Stimulated activated CD4-positive, alpha-beta T cell treated with anti-CD3 and anti-CD28 coated beads, Interleukin-12 subunit alpha, Interleukin-12 subunit beta, amount 100 ng/mL, for 4 hours (primary cell): ENCODE measurements around the gene IRF7.

Experiments used
- DNase-seq: peaks from one replicate; pipeline ENCODE4 v3.0.0-alpha.2; 2020

The IRF7 gene

DNA sequence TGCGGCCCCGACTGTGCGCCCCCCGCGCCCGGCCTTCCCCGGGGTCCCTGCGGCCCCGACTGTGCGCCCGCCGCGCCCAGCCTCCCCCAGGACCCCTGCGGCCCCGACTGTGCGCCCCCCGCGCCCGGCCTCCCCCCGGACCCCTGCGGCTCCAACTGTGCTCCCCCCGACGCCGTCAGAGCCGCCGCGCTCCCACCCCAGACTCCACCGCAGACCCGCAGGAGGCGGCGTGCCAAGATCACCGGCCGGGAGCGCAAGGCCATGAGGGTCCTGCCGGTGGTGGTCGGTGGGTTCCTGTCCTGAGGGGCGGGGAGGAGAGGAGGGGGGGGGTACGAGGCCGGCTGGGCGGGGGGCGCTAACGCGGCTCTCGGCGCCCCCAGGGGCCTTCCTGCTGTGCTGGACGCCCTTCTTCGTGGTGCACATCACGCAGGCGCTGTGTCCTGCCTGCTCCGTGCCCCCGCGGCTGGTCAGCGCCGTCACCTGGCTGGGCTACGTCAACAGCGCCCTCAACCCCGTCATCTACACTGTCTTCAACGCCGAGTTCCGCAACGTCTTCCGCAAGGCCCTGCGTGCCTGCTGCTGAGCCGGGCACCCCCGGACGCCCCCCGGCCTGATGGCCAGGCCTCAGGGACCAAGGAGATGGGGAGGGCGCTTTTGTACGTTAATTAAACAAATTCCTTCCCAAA is 24.4 kb upstream of the IRF7 start:
- DNase-seq = no peak

DNA sequence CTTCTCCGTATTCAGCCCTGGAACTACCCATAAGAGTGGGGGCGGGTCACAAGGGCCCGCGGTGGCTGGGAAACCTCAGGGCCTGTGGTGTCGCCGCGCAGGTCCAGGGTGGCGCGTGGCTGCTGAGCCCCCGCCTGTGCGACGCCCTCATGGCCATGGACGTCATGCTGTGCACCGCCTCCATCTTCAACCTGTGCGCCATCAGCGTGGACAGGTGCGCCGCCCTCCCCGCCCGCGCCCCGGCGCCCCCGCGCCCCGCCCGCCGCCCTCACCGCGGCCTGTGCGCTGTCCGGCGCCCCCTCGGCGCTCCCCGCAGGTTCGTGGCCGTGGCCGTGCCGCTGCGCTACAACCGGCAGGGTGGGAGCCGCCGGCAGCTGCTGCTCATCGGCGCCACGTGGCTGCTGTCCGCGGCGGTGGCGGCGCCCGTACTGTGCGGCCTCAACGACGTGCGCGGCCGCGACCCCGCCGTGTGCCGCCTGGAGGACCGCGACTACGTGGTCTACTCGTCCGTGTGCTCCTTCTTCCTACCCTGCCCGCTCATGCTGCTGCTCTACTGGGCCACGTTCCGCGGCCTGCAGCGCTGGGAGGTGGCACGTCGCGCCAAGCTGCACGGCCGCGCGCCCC is 23.7 kb upstream of the IRF7 start:
- DNase-seq = no peak

DNA sequence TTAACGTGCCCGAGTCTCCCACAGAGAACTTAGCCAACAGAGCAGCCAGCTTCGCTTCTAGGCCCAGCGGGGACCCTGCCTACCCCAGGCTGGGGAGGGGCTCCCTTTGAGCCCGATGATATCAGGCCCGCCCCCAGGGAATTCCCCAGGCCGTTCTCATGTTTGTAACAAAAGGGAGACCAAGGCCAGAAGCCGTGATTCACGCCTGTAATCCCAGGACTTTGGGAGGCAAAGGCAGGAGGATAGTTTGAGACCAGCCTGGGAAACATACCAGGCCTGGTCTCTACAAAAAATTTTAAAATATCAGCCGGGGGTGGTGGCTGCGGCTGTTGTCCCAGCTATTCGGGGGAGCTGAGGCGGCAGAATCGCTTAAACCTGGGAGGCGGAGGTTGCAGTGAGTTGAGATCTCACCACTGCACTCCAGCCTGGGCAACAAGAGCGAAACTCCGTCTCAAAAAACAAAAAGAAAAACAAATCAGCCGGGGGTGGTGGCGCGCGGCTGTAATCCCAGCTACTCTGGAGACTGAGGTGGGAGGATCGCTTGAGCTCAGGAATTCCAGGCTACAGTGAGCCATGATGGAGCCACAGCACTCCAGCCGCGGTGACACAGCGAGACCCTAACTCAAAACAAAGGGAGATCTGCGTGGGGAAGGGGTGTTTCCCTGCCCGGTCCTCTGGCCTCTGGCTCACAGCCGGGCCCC is 23.0 kb upstream of the IRF7 start:
- no peak for DNase-seq

DNA sequence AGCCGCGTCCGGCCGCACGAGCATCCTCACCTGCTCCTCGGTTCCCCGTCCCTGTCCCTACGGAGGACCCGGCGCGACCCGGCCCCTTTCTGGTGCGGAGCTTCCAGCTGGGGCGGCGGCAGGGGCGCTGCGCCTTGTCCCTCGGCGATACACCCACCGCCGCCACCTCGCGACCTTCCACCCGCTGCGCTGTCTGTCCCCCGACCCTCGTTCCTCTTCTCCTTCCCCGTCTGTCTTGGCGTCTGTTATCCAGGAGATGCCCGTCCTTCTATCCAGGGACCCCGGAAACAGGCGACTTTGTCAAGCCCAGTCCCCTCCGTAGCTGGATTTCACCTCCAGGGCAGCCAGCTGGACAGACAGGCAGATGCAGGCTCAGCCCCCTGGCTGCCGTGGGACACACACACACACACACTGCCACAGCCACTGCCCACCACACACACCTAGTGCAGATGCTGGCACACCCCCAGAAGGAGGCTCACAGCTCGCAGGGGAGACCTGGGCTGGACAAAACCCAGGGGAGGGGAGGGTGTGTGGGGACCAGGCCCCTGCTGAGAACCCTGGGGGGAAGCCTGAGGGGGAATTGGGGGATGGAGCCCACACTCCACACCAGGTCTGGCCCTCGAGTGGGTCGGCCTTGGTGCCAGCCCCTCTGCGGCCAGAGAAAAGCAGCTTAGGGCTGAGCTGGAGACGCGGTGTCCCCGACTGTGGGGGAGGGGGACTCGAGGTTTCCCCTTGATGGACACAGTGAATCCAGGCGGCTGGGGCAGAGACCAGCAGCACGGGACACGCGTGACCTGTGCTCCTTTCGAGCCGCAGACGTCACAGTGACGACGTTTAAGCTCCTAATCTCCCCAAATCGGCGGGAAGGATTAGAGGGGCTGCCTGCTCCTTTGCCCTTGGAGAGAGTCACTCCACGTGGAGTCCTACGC is 22.1 kb upstream of the IRF7 start:
- DNase-seq = no peak

DNA sequence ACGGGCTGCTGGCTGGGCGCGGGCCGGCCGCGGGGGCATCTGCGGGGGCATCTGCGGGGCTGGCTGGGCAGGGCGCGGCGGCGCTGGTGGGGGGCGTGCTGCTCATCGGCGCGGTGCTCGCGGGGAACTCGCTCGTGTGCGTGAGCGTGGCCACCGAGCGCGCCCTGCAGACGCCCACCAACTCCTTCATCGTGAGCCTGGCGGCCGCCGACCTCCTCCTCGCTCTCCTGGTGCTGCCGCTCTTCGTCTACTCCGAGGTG is 21.5 kb upstream of the IRF7 start:
- DNase-seq = no peak

DNA sequence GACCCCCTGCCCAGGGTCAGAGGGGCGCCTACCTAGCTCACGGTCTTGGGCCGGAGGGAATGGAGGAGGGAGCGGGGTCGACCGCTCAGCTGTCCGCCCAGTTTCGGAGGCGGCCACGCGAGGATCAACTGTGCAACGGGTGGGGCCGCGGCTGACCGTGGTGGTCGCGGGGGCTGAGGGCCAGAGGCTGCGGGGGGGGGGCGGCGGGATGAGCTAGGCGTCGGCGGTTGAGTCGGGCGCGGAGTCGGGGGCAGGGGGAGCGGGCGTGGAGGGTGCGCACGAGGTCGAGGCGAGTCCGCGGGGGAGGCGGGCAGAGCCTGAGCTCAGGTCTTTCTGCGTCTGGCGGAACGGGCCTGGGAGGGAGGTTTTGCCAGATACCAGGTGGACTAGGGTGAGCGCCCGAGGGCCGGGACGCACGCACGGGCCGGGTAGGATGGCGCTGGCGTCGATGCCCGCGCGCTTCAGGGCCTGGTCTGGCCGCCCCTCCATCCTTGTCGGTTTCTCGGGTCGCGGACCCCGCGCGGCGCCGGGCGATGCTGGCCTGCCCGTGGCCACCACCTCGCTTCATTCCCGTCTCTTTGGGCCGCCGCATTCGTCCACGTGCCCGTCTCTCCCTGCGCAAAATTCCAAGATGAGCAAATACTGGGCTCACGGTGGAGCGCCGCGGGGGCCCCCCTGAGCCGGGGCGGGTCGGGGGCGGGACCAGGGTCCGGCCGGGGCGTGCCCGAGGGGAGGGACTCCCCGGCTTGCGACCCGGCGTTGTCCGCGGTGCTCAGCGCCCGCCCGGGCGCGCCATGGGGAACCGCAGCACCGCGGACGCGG is 21.0 kb upstream of the IRF7 start, which contains the start of gene DRD4:
Gene DRD4, plus strand, starts transcription at position 759 of the 822 bp plus-strand sequence. Its CDS starts 36 bp downstream, at position 795.
- no peak for DNase-seq

DNA sequence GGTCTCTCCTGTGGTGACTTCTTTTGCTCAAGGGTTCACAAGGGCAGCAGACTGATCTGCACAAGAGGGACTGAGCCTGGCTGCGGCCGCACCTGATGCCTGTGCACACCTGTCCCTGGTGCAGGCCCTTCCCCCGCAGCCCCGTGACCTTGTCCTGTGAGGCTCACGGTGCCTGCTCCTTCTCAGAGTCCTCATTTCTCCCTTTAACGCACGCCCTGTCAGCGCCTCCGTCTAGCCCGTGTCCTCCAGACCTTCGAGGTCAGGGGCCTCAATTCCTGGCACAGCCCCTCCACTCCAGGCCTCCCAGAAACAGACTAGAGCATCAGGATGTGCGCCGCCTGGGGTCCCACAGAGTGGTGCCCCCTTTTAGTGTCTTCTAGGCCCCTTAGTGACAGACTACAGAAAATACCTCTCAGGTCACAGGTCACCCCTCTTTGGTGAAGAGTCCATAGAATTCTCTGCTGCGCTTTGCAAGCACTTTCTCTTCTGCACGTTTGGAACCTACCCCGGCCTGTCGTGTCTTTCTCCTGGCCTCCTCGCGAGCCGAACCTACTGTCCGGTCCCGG is 20.3 kb upstream of the IRF7 start:
- no peak for DNase-seq

DNA sequence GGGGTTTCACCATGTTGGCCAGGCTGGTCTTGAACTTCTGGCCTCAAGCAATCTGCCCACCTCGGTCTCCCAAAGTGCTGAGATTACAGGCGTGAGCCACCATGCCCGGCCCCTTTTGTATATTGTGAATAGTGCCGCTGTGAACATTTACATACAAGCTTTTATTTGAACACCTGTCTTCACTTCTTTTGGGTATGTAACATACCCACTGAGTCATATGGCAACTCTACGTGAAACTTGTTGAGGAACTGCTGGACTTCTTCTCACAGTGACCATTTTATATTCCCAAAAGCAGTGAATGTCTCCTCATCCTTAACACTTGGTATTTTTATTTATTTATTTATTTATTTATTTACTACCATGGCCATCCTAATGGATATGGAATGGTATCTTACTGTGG is 15.1 kb upstream of the IRF7 start:
- no peak for DNase-seq

DNA sequence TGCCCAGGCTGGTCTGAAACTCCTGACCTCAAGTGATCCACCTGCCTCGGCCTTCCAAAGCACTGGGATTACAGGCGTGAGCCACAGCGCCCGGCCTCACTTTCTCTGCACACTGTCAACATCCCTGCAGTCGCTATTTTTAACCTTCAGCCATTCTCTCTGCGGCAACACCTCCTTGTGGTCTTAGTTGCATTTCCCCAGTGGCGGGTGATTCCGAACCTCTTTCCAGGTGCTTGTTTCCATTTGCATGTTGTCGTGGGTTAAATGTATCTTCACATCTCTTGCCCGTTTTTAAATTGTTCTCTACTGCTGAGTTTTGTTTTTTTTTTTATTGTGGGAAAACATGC is 13.5 kb upstream of the IRF7 start:
- DNase-seq = no peak

DNA sequence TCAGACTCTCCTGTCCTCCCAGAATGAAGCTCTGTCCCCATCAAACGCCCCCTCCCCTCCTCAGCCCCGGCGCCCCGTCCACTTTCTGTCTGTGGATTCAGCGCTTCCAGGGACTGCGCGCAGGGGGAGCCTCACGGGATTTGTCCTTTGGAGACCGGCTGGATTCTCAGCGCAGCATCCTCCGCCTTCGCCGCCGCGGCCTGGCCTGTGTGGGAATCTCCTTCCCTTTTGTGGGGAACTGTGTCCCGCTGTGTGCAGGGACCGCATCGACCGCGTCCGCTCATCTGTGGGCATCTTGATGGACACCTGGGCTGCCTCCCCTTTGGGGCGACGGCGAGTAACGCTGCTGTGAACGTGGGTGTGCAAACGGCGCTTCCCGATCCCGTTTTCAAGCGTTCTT is 12.3 kb upstream of the IRF7 start:
- DNase-seq = no peak

DNA sequence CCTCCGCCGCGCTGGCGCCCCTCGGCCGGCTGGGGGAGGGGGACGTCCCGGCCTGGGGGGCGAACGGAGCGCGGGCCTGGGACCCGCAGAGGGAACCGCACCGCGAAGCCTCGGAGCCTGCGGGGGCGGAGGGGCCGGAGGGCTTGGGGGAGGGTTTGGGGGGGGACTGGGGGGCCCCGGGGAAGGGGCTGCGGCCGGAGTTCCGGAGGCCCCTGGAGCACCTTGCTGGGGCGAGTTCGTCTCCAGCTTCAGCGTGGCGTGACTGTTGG is 11.5 kb upstream of the IRF7 start:
- no peak for DNase-seq

DNA sequence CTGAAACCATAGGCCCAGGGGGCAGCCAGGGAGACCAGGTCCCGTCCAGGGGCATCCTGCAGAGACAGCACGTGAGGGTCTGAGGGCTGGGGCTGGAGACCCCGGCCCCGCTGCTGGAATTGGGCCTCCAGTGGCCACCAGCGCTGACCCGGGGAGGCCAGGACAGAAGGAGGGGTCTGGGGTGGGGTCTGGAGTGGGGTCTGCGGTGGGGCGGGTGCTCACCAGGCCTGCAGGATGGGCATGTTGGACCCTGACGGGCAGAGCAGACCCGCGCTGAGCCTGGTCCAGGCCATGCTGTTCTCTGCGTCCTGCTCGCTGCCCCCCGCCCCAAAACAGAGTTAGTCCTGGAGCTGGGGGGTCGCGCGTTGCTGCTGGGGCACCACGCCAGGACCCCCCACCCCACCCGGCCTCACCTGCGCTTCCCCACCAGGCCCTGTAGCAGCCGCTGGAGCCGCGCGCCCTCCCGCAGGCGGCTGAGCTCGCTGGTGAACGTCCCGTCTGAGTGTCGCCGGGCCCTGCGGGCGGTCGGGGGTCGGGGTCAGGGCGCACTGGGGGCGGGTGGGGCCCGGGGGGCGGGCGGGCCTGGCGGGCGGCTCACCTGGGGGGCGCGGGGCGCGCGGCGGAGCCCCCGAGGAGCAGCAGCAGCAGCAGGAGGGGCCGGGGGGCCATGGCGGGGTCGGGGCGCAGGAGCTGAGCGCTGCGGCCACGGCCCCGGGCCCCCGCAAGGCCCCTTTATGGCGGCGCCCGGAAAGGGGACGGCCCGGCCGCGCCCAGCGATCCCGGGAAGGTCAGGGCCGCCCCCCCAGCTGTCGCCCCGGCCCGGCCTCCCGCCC is 10.9 kb upstream of the IRF7 start, which contains the start of gene SCT:
Gene SCT, minus strand, starts transcription at position 707 of the 833 bp plus-strand sequence. Its CDS starts 38 bp downstream, at position 669.
- no peak for DNase-seq

DNA sequence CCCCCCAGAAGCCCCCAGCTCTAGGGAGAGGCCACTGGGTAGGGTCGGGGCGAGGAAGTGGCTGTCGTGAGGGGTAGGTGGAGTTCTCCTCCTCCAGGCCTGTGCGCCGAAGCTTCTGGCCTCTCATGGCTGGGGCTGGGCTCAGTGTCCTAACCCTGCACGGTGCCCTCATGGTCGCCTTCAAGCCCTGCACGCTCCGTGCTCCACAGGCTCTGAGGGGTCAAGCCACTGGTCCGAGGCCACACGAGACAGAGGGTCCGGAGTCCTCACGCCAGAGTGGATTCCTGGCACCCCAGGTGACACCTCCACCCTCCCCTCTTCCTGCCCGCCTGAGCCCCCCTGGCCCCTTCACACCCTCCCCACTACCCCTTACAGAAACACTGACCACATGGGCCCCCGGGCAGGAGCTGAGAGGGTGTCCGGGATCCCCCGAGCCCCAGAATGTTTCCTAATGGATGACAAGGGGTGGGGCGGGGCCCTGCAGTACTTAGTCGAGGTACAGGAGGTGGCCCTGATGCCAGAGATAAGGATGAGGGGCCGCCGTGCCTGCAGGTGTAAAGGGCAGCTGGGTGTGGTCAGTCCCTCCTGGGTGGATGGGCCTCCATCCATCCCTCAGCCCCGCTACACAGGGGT is 10.0 kb upstream of the IRF7 start:
- no peak for DNase-seq

DNA sequence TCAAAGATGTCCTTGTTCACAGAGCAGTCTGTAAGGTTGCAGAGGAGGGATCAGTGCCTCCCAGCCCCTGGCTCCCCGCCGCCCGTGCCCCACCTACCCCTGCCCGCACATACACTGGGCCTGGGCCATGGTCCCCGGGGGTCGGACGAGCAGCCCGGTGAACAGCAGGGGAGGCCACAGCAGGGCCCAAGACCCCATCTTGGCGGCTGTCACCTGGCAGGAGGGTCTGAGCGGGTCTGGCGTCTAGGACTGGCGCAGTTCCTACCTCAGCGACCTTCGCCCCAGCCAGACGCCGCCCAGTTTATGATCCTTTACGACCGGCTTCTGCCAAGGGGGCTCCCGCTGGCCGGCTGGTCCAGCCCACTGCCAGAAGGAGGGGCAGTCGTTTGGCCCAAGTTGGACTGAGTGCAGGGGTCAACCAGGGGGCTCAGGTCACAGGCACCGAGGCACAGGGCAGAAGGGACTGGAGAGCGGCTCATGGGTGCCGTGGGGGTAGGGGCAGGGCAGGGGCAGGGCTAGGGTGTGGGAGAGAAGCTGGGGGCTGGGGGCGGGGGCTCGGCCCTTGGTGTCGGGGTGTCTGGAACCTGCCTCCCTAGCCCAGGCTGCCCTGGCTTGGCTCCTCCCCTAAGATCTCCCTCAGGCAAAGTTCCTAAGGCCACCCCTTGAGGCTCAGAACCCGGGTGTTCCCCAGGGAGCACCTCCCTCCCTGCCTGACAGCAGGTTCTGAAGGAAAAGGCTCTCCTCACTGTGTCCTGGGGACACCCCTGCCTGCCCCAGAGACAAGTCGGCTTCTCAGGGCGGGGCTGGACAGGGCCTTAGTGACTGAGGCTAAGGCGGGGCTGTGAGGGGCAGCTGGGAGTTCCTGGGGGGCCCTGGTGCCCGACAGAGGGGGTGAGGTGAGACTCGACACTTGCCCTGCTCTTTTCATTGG is 9.2 kb upstream of the IRF7 start, which contains the start of gene CDHR5:
Gene CDHR5, minus strand, starts transcription at position 251 of the 931 bp plus-strand sequence. Its CDS starts 53 bp downstream, at position 198.
- no peak for DNase-seq

DNA sequence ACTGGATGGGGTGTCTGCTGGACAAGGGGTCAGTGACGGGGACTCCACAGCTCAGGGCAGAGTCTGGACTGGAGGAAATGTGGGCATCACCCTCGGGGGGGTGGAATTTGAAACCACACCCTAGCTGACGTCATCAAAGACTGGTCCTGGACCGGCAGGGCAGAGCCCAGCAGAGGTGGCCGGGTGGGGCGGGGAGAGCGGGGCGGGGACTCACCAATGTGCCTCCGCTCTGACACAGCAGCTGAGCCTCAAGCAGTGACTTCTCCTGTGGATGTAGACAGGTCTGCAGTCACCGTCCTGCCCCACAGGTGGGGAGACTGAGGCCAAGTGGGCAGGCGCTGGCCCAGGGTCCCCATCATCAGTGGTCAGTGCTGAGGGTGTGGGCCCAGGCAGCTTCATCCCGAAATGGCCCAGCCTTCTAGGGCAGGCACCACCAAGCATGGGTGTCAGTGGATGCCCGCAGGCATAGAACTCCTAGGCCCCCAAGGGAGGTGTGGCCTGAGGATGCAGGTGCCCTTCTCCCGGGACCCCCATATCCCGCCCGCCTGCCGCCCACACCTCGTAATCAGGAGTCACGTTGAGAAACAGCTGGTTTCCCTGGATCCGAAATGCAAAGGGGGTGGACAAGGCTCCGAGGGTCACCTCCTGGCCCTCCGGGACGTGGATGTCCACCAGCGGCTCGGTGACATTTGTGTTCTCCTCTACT is 8.4 kb upstream of the IRF7 start:
- DNase-seq = no peak

DNA sequence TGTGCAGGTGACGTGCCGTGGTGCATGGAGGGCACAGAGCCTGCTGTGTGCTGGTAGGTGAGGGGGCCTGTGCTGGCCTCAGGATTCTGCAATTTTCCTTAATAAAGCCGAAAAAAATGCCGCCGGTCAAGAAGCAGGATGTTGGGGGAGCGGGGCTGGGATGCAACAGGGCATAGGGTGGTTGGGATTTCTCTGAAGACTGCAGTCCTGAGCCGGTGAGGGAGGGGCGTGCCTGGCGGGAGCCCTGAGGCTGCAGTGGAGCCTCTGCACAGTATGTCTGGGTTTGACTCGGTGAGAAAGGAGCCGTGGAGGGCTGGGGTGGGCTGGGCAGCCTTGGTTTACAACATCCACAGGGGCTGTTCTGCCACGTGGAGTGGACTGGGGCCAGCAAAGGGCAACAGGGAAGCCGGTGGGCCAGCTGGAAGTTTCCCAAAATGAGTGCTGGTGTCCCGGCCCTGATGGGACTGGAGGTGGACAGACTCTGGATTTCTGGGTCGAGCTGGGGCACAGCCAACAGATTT is 7.7 kb upstream of the IRF7 start:
- no peak for DNase-seq

DNA sequence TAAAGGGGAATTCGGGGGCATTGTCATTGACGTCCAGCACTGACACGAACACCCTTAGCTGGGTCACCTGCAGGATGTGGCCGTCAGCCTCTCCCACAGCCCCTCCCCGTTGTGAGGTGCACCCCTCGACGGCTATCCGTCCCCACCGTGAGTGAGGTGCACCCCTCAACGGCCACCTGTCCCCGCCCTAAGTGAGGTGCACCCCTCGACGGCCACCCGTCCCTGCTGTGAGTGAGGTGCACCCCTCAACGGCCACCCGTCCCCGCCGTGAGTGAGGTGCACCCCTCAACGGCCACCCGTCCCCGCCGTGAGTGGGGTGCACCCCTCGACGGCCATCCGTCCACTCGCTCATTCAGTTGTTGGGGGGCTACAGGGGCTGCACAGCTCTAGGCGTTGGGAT is 6.1 kb upstream of the IRF7 start:
- DNase-seq = no peak

DNA sequence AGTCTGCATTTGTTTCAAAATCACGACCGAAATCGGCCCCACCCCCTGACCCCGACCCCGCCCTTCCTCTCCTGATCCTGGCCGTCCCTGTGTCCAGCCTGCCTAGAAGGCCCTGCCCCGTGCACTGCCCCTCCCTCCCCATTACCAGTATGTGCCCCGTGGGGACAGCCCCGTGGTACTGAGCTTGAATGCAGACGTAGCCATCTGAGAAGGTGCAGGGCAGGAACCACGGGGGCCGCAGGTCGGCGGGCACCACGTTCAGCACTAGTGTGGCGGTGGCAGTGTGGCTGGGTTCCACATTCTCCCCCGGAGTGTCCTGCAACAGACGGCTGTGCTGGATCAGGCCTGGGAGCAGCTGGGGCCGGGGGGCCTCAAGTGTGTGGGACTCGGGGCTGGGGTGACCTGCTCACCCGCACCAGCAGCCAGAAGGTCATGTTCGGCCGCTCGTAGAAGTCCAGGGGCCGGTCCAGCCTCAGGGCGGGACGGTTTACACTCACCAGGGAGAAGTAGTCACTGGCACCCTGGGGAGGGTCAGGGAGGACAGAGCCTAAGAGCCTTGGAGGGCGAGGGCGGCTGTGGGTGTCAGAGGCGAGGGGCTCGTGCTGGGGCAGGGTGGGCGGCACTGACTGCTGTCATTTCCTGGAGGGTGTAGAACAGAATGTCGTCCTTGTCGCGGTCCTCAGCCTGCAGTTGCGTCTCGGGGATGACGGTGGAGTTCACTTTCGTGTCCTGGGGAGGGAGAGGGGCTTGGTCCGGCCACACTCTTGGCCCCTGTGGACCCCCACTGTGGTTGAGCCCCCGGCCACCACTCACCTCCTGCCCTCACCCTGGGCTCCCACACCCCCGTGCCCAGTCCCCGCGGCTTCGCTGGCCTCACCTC is 5.4 kb upstream of the IRF7 start:
- no peak for DNase-seq
